ENCODE measurements around the gene NEK11. TPM values are rescaled to one million over a fixed set of nuclear protein-coding genes. Genes with fewer than 3 reads are reported as not detected.

NEK11 gene
- total and polyA plus RNA-seq, 9 of the 15 experiments (the other 6 are each of a cell fraction or from before 2014, with no cell fraction given) = 0.28 to 1.5 (median 0.87) TPM

DNA sequence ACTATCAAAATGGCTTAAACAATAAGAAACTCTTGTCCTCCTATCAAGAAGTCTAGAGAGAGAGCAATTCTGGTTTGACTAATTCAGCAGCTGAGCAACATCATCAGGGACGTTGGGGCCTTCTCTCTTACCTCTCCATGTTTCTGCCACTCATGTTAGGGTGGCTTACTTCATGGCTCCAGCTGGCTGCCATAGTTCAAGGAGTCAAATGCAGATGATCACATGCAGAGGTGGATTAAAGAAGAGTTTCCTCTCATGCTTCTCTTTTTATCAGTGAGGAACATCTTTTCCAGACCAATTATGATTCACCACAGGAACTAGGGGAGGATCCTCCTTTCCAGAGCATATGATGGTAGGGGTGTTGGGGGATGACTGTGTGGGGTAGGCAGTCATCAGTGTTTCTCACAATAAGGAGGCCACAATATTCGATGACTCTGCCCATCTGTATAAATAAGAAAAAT, 45.5 kb downstream of the NEK11 start (continued):
- no peak for TF ChIP-seq KLF10 (CRISPR knock-in tag; IDR thresholded peaks at IDR 0.05)
- peak; percentile 38; the same call in 1 of the 2 replicates for TF ChIP-seq NCOR1 (IDR thresholded peaks at IDR 0.05)
- TF ChIP-seq ZNF785 (CRISPR knock-in tag; IDR thresholded peaks at IDR 0.05) = no peak
- TF ChIP-seq SMARCA4 (IDR thresholded peaks at IDR 0.05) = peak; percentile 71; the same call in 1 of the 2 replicates
- TF ChIP-seq, protein P1, sequence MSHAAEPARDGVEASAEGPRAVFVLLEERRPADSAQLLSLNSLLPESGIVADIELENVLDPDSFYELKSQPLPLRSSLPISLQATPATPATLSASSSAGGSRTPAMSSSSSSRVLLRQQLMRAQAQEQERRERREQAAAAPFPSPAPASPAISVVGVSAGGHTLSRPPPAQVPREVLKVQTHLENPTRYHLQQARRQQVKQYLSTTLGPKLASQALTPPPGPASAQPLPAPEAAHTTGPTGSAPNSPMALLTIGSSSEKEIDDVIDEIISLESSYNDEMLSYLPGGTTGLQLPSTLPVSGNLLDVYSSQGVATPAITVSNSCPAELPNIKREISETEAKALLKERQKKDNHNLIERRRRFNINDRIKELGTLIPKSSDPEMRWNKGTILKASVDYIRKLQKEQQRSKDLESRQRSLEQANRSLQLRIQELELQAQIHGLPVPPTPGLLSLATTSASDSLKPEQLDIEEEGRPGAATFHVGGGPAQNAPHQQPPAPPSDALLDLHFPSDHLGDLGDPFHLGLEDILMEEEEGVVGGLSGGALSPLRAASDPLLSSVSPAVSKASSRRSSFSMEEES (CRISPR knock-in tag; IDR thresholded peaks at IDR 0.05) = no peak
- no peak for TF ChIP-seq ADNP (tag; IDR thresholded peaks at IDR 0.05)
- no peak for TF ChIP-seq TBL1XR1 (IDR thresholded peaks at IDR 0.05; ENCODE audit: low read length in 2 of 2)
- no peak for TF ChIP-seq ERF (CRISPR knock-in tag; IDR thresholded peaks at IDR 0.05)
- no peak for TF ChIP-seq ZNF347 (CRISPR knock-in tag; IDR thresholded peaks at IDR 0.05; ENCODE audit: low read depth)
- TF ChIP-seq NFIX (CRISPR knock-in tag; IDR thresholded peaks at IDR 0.05; ENCODE audit: low read depth) = no peak
- TF ChIP-seq, protein P2, sequence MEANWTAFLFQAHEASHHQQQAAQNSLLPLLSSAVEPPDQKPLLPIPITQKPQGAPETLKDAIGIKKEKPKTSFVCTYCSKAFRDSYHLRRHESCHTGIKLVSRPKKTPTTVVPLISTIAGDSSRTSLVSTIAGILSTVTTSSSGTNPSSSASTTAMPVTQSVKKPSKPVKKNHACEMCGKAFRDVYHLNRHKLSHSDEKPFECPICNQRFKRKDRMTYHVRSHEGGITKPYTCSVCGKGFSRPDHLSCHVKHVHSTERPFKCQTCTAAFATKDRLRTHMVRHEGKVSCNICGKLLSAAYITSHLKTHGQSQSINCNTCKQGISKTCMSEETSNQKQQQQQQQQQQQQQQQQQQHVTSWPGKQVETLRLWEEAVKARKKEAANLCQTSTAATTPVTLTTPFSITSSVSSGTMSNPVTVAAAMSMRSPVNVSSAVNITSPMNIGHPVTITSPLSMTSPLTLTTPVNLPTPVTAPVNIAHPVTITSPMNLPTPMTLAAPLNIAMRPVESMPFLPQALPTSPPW (CRISPR knock-in tag; IDR thresholded peaks at IDR 0.05) = peak; percentile 72
- TF ChIP-seq RBM34 (IDR thresholded peaks at IDR 0.05; ENCODE audit: borderline replicate concordance, insufficient read depth, low read length) = no peak
- no peak for TF ChIP-seq ZNF586 (CRISPR knock-in tag; conservative IDR thresholded peaks at IDR 0.05)
- no peak for TF ChIP-seq RFX5 (IDR thresholded peaks at IDR 0.05; ENCODE audit: low read depth, low read length)
- TF ChIP-seq ZNF274 (IDR thresholded peaks at IDR 0.05; ENCODE audit: borderline replicate concordance, low read depth, low read length) = no peak
- TF ChIP-seq GTF2E2 (tag; IDR thresholded peaks at IDR 0.05) = peak; percentile 82; the same call in 1 of the 2 replicates
- TF ChIP-seq NR2C2 (CRISPR knock-in tag; IDR thresholded peaks at IDR 0.05) = no peak
- TF ChIP-seq NR2C2 (tag; IDR thresholded peaks at IDR 0.05) = peak; percentile 78
- TF ChIP-seq GTF2A2 (tag; IDR thresholded peaks at IDR 0.05) = no peak
- no peak for TF ChIP-seq ZNF124 (CRISPR knock-in tag; IDR thresholded peaks at IDR 0.05)
- no peak for TF ChIP-seq ZNF717 (CRISPR knock-in tag; IDR thresholded peaks at IDR 0.05)
- TF ChIP-seq, protein P3, sequence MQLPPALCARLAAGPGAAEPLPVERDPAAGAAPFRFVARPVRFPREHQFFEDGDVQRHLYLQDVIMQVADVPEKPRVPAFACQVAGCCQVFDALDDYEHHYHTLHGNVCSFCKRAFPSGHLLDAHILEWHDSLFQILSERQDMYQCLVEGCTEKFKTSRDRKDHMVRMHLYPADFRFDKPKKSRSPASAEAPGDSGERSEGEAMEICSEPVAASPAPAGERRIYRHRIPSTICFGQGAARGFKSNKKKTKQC (CRISPR knock-in tag; IDR thresholded peaks at IDR 0.05) = no peak
- no peak for TF ChIP-seq SMAD2 (IDR thresholded peaks at IDR 0.05; ENCODE audit: low read depth, low read length)
- no peak for TF ChIP-seq BRF1 (IDR thresholded peaks at IDR 0.05; ENCODE audit: borderline replicate concordance, extremely low read depth, insufficient read length)
